ENCODE data around the gene BRK1.

GRCh38 chr3:10142707-10143560, 27.5 kb downstream of the BRK1 start:
- no peak for TF ChIP-seq GATA2 (IDR thresholded peaks at IDR 0.05; ENCODE audit: low read depth, low read length)
- no peak for TF ChIP-seq GATA3 (IDR thresholded peaks at IDR 0.05; ENCODE audit: low read depth, low read length)
